ENCODE data around the gene SERINC2. TPM values are rescaled to one million over a fixed set of nuclear protein-coding genes. Genes with fewer than 3 reads are reported as not detected.

The SERINC2 gene
- total RNA-seq, 3 donors from 2014 or later (not counting 1 experiment from before 2014, with no cell fraction given), result 0.25 to 1.1 (median 0.40) TPM

DNA sequence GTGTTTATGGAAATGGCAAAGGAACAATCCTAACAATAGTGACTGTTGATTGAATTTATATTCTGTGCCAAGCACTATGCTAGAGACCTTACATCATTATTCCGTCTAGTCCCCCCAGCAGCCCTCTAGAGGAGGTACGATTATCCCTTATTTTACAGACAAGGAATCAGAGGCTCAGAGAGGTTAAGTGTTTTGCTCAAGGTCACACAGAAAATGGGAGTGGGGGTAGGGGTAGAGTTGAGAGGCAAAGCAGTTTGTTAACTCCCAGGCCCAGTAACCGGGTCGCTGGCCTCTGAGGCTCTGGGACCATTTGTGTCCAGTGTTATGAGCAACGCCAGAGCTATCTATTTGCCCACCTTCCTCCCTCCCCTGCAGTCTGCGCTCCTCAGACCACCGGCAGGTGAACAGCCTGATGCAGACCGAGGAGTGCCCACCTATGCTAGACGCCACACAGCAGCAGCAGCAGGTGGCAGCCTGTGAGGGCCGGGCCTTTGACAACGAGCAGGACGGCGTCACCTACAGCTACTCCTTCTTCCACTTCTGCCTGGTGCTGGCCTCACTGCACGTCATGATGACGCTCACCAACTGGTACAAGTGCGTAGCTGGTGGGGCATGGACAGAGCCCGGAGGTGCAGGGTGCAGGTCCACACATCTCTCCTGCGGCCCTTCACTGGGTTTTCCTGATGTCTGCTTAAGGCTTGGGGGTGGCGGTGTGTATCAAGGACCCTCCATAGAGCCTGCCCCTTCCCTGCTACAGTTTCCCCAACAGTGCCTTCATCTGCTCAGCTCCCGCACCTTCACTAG, 19.8 kb downstream of the SERINC2 start:
- TF ChIP-seq, protein P1, sequence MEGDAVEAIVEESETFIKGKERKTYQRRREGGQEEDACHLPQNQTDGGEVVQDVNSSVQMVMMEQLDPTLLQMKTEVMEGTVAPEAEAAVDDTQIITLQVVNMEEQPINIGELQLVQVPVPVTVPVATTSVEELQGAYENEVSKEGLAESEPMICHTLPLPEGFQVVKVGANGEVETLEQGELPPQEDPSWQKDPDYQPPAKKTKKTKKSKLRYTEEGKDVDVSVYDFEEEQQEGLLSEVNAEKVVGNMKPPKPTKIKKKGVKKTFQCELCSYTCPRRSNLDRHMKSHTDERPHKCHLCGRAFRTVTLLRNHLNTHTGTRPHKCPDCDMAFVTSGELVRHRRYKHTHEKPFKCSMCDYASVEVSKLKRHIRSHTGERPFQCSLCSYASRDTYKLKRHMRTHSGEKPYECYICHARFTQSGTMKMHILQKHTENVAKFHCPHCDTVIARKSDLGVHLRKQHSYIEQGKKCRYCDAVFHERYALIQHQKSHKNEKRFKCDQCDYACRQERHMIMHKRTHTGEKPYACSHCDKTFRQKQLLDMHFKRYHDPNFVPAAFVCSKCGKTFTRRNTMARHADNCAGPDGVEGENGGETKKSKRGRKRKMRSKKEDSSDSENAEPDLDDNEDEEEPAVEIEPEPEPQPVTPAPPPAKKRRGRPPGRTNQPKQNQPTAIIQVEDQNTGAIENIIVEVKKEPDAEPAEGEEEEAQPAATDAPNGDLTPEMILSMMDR (IDR thresholded peaks at IDR 0.05), result no peak
- no peaks in the 10 kb centered on the region for H3K27me3 ChIP-seq (ENCODE audit: control insufficient read depth, insufficient read depth, low read length)
- Mint-ChIP-seq H3K4me3 (no peak overlapping the region), H3K36me3 (no peaks in the 10 kb centered on the region), H3K27me3 (ENCODE audit: low read depth in 2 of 2) (no peaks in the 10 kb centered on the region), H3K27ac (no peak overlapping the region), H3K9me3 (no peaks in the 10 kb centered on the region), H3K4me1 (no peaks in the 10 kb centered on the region)
- no peaks in the 10 kb centered on the region for H3K9me3 ChIP-seq (ENCODE audit: control insufficient read depth, insufficient read depth, low read length)
- DNase-seq (no peak), ATAC-seq (no peak)
- WGBS (ENCODE audit: insufficient coverage), result 95% methylated on average over 18 of the region's 20 CpGs
- H3K36me3 ChIP-seq (ENCODE audit: control insufficient read depth, insufficient read depth, low read length), result no peaks in the 10 kb centered on the region
- intact Hi-C loops (cut with micrococcal nuclease), result no loop called here
- no peak overlapping the region for H3K27ac ChIP-seq (ENCODE audit: low read length)
- no peak overlapping the region for H3K4me3 ChIP-seq (ENCODE audit: low read length)
- H3K4me1 ChIP-seq (ENCODE audit: control insufficient read depth, insufficient read depth, low read length), result no peaks in the 10 kb centered on the region

DNA sequence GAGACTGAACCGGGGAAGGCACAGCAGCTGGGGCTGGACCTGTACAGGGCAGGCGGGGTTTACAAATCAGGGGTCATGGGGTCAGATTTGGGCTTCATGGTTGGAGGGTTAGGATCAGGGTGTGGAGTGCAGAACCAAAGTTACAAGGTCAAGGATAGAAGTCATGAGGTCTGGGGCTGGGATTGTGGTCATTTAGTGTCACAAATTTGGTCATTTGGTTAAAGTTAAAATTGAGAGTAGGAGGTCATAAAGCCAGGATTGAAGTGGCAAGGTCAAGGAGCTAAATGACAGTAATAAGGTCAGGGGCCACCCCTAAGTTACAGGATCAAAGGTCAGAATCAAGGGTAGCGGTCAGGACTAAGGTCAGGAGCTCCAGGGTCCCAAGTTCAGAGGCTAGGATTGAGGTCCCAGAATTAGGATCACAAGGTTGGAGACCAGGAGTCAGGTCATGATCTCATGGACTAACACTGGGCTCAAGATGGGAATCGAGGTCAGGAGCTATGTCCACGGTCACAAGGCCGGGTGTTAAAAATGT, 20.4 kb downstream of the SERINC2 start:
- DNase-seq, result no peak
- Histone ChIP-seq H3K4me3 (ENCODE audit: low read length) (no peak overlapping the region), H3K4me1 (ENCODE audit: control insufficient read depth, insufficient read depth, low read length) (no peaks in the 10 kb centered on the region), H3K27me3 (ENCODE audit: control insufficient read depth, insufficient read depth, low read length) (no peaks in the 10 kb centered on the region), H3K36me3 (ENCODE audit: control insufficient read depth, insufficient read depth, low read length) (no peaks in the 10 kb centered on the region), H3K27ac (ENCODE audit: low read length) (no peak overlapping the region), H3K9me3 (ENCODE audit: control insufficient read depth, insufficient read depth, low read length) (no peaks in the 10 kb centered on the region)
- no peak overlapping the region for H3K27ac Mint-ChIP-seq
- H3K27me3 Mint-ChIP-seq (ENCODE audit: low read depth in 2 of 2), result no peaks in the 10 kb centered on the region
- H3K36me3 Mint-ChIP-seq, result no peaks in the 10 kb centered on the region
- intact Hi-C loops (cut with micrococcal nuclease), result no loop called here
- WGBS (ENCODE audit: insufficient coverage), result 93% methylated on average over 6 of the region's 6 CpGs
- no peak for ATAC-seq
- no peaks in the 10 kb centered on the region for H3K4me1 Mint-ChIP-seq
- H3K9me3 Mint-ChIP-seq, result no peaks in the 10 kb centered on the region
- TF ChIP-seq, protein P1 (IDR thresholded peaks at IDR 0.05), result no peak
- no peak overlapping the region for H3K4me3 Mint-ChIP-seq

DNA sequence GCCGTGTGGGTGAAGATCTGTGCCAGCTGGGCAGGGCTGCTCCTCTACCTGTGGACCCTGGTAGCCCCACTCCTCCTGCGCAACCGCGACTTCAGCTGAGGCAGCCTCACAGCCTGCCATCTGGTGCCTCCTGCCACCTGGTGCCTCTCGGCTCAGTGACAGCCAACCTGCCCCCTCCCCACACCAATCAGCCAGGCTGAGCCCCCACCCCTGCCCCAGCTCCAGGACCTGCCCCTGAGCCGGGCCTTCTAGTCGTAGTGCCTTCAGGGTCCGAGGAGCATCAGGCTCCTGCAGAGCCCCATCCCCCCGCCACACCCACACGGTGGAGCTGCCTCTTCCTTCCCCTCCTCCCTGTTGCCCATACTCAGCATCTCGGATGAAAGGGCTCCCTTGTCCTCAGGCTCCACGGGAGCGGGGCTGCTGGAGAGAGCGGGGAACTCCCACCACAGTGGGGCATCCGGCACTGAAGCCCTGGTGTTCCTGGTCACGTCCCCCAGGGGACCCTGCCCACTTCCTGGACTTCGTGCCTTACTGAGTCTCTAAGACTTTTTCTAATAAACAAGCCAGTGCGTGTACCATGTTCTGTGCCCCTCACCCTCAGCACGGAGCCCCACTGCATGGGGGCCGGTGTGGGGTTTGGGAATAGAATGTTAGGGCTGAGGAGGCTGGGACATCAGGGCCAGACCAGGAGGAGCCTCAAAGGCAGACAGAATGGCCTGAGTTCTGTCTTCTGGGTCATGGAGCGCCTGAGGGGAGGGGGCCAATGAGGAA, 21.3 kb downstream of the SERINC2 start:
- WGBS (ENCODE audit: insufficient coverage), result 80% methylated on average over 21 of the region's 21 CpGs
- ATAC-seq (no peak), DNase-seq (no peak)
- H3K9me3 ChIP-seq (ENCODE audit: control insufficient read depth, insufficient read depth, low read length), result no peaks in the 10 kb centered on the region
- Mint-ChIP-seq H3K27me3 (ENCODE audit: low read depth in 2 of 2) (no peaks in the 10 kb centered on the region), H3K4me1 (no peaks in the 10 kb centered on the region), H3K27ac (no peak overlapping the region), H3K4me3 (no peak overlapping the region), H3K36me3 (no peaks in the 10 kb centered on the region), H3K9me3 (no peaks in the 10 kb centered on the region)
- no peaks in the 10 kb centered on the region for H3K27me3 ChIP-seq (ENCODE audit: control insufficient read depth, insufficient read depth, low read length)
- TF ChIP-seq, protein P1 (IDR thresholded peaks at IDR 0.05), result no peak
- H3K4me3 ChIP-seq (ENCODE audit: low read length), result no peak overlapping the region
- no peaks in the 10 kb centered on the region for H3K36me3 ChIP-seq (ENCODE audit: control insufficient read depth, insufficient read depth, low read length)
- intact Hi-C loops (cut with micrococcal nuclease), result no loop called here
- H3K27ac ChIP-seq (ENCODE audit: low read length), result no peak overlapping the region
- no peaks in the 10 kb centered on the region for H3K4me1 ChIP-seq (ENCODE audit: control insufficient read depth, insufficient read depth, low read length)

Data from natural killer cell (primary cell).